Measurements from ENCODE around the gene ALDOB.

Gene ALDOB

GRCh38 chr9:101376111-101376848, 59.3 kb downstream of the ALDOB start:
- no peak for TF ChIP-seq CTCF (IDR thresholded peaks at IDR 0.05; ENCODE audit: low read depth, low read length)
- no peak for DNase-seq
- H3K36me3 ChIP-seq = no peaks in the 10 kb centered on the region

DNA sequence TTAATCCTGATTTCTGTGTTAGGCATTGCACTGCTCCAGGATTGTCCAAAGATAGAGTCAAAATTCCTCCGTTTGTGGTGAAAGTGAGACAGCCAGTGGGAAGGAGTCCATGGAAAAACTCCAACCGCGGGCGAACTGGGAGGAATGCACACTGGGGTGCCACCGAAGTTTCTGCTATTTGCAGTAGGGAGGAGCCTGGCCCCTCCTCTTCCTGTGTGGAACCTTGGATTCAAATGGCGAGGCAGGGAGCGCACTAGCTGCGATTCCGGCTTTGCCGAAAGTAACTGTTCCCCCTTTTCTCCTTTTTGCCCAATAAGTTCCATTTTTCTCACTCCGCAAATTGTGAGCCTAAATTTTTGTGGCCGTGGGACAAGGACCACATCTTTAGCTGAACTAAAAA, 60.0 kb downstream of the ALDOB start:
- no peaks in the 10 kb centered on the region for H3K27me3 ChIP-seq
- no peaks in the 10 kb centered on the region for H3K4me1 ChIP-seq
- no peak for TF ChIP-seq CTCF (IDR thresholded peaks at IDR 0.05; ENCODE audit: low read depth, low read length)
- no peaks in the 10 kb centered on the region for H3K36me3 ChIP-seq
- H3K9me3 ChIP-seq = no peaks in the 10 kb centered on the region; the same call in 1 of the 2 replicates
- no peak for DNase-seq
- H3K4me3 ChIP-seq (ENCODE audit: low read depth, low read length) = no peak overlapping the region

More at GRCh38 chr9:101376111-101376848, 59.3 kb downstream of the ALDOB start:
- H3K27me3 ChIP-seq = no peaks in the 10 kb centered on the region
- H3K4me3 ChIP-seq (ENCODE audit: low read depth, low read length) = no peak overlapping the region
- H3K9me3 ChIP-seq = no peaks in the 10 kb centered on the region; the same call in 1 of the 2 replicates
- no peaks in the 10 kb centered on the region for H3K4me1 ChIP-seq

GRCh38 chr9:101372327-101373118, 63.1 kb downstream of the ALDOB start:
- no peaks in the 10 kb centered on the region; the same call in 1 of the 2 replicates for H3K9me3 ChIP-seq
- no peaks in the 10 kb centered on the region for H3K36me3 ChIP-seq
- H3K4me3 ChIP-seq (ENCODE audit: low read depth, low read length) = no peak overlapping the region
- DNase-seq = no peak
- no peak for TF ChIP-seq CTCF (IDR thresholded peaks at IDR 0.05; ENCODE audit: low read depth, low read length)
- H3K4me1 ChIP-seq = no peaks in the 10 kb centered on the region
- no peaks in the 10 kb centered on the region for H3K27me3 ChIP-seq

DNA sequence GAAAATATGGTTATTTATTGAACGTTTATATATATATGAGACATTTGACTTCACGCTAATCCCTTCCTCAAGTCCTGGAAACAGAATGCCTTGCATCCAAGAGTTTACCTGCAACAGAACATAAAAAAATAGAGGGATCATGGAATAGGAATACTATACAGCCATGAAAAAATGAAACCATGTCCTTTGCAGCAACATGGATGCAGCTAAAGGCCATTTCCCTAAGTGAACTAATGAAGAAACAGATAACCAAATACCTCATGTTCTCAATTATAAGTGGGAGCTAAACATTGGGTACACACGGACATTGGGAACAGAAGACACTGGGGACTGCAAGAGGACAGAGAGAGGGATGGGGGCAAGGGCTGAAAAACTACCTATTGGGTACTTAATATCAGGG, 63.8 kb downstream of the ALDOB start:
- H3K4me1 ChIP-seq = no peaks in the 10 kb centered on the region
- no peaks in the 10 kb centered on the region; the same call in 1 of the 2 replicates for H3K9me3 ChIP-seq
- H3K36me3 ChIP-seq = no peaks in the 10 kb centered on the region
- no peak overlapping the region for H3K4me3 ChIP-seq (ENCODE audit: low read depth, low read length)
- TF ChIP-seq CTCF (IDR thresholded peaks at IDR 0.05; ENCODE audit: low read depth, low read length) = no peak
- no peaks in the 10 kb centered on the region for H3K27me3 ChIP-seq
- DNase-seq = no peak
